Measurements from ENCODE around the gene PDE9A.
"Not testable (repeated sequence)": the region's sequence is repeated elsewhere in the genome, so short reads cannot be mapped to it uniquely, and the experiment has no call there.

PDE9A gene

DNA sequence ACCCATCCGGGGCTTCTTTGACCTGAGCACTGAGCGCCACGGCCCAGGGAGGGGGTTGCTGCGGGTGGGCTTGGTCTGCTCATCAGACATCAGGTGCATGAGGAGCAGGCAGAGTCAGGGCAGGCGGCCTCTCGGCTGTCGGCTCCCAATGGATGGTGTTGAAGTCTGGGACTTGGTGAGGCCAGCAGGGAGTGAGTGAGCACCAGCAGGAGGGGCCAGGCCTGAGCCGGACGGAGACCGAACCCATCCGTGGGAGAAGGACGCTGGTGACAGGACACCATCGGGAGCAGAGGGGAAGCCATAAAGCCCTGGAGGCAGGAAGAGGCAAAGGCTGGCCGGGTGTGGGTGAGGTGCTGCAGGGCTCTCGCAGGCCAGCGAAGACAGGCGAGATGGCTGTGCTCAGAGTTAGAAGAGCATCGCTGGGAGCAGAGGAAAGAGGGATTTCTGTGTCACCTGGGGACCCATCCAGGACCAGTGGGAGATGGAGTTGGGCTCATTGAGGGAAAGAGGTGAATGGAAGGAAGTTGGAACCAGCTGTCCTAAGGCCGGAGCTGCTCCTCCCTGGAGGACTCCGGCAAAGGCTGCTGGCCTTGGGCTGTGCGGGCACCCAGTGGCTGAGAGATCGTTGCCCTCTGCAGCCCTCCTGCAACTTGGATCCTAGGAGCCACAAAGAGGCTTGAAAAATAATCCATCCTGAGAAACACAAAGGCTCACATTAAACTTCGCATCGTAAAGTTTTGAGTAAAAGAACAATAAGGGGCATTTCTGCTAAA is 49.9 kb downstream of the PDE9A start:
- no peak for DNase-seq (ENCODE audit: low read depth, low spot score)

GRCh38 chr21:42703965-42704364 is 50.5 kb downstream of the PDE9A start:
- no peak for DNase-seq (ENCODE audit: low read depth, low spot score)
- H3K27ac ChIP-seq, result no peak overlapping the region

More for the DNA sequence above, 49.9 kb downstream of the PDE9A start:
- H3K27ac ChIP-seq, result no peak overlapping the region

GRCh38 chr21:42704861-42705260 is 51.4 kb downstream of the PDE9A start:
- H3K27ac ChIP-seq, result no peak overlapping the region
- DNase-seq (ENCODE audit: low read depth, low spot score), result no peak

- no peak for DNase-seq (ENCODE audit: low read depth, low spot score)
- no peak overlapping the region for H3K27ac ChIP-seq
Measured at GRCh38 chr21:42705346-42705745, 51.9 kb downstream of the PDE9A start.

DNA sequence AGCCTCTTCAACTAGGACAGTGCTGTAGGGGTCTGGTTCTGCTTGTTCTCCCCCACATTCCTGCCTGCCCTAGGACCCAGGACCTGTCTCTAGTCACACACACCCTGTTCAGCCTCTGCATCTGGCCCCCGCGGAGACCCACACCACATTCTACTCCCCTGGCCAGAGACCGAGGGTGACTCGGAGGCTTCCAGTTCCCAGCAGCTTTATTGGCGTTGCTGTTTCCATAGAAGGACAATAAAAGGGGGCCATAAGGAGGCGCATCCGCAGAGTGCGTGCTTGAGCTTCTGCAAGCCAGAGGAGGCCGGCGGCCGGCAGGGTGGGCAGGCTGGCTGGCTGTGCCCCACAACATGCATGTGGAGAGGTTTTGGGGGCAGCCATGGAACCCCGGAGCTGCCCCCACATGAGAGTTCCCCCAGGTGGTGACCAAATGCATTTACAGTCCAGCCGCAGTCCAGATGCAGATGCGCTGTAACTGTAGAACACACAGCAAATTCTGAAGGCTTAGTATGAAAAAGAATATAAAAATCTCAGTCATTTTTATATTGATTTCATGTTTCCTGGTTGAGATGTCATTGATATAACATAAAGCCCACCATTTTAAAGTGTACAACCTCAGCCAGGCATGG is 52.4 kb downstream of the PDE9A start:
- H3K27ac ChIP-seq, result no peak overlapping the region
- DNase-seq (ENCODE audit: low read depth, low spot score), result no peak

GRCh38 chr21:42706765-42707164 is 53.3 kb downstream of the PDE9A start:
- DNase-seq (ENCODE audit: low read depth, low spot score), result no peak

GRCh38 chr21:42707207-42707830 is 53.9 kb downstream of the PDE9A start:
- no peak overlapping the region for H3K27ac ChIP-seq
- no peak for DNase-seq (ENCODE audit: low read depth, low spot score)

More at GRCh38 chr21:42706765-42707164, 53.3 kb downstream of the PDE9A start:
- H3K27ac ChIP-seq, result no peak overlapping the region

GRCh38 chr21:42708107-42708506 is 54.7 kb downstream of the PDE9A start:
- no peak overlapping the region for H3K27ac ChIP-seq
- no peak for DNase-seq (ENCODE audit: low read depth, low spot score)

DNA sequence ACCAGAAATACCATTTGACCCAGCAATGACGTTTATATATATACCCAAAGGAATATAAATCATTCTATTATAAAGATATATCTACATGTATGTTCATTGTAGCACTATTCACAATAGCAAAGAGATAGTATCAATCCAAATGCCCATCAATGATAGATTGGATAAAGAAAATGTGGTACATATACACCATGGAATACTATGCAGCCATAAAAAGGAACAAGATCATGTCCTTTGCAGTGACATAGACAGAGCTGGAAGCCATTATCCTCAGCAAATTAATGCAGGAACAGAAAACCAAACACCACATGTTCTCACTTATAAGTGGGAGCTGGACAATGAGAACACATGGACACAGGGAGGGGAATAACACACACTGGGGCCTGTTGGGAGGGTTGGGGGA is 55.5 kb downstream of the PDE9A start:
- H3K27ac ChIP-seq; DNase-seq (ENCODE audit: low read depth, low spot score): not testable (repeated sequence)

DNA sequence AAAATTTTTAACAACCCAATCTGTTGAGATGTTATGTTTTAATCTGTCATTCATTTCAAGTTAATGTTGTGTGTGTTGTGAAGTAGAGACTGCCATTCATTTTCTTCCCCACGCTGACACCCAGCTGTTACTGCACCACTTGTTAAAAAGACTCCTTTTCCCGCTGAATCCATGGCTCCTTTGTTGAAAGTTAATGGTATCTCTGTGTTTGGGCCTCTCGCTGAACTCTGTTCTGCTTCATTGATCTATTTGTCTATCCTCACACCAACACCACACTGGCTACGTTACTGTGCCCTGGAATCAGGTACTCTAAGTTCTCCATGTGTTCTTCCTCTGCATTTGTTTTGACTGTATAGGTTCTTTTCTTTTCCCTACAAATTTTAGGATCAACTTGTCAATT is 58.2 kb downstream of the PDE9A start:
- no peak for DNase-seq (ENCODE audit: low read depth, low spot score)
- no peak overlapping the region for H3K27ac ChIP-seq

- not testable (repeated sequence) for DNase-seq (ENCODE audit: low read depth, low spot score); H3K27ac ChIP-seq
Measured at GRCh38 chr21:42715427-42715826, 62.0 kb downstream of the PDE9A start.

- no peak for DNase-seq (ENCODE audit: low read depth, low spot score)
- H3K27ac ChIP-seq, result no peak overlapping the region
Measured at GRCh38 chr21:42716074-42716473, 62.7 kb downstream of the PDE9A start.

DNA sequence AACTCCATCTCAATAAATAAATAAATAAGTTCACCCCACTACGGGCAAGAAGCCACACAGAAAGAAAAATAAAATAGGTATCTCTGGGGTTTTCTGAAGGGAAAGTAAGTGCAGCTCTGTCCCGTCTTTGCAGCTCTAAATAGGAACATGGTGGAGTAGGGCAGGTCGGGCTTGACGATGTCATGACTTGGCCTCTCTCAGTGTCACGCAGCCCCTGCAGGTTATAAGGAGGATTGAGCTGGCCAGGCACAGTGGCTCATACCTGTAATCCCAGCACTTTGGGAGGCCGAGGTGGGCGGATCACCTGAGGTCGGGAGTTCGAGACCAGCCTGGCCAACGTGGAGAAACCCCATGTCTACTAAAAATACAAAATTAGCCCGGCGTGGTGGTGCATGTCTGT is 67.1 kb downstream of the PDE9A start:
- not testable (repeated sequence) for H3K27ac ChIP-seq; DNase-seq (ENCODE audit: low read depth, low spot score)

DNA sequence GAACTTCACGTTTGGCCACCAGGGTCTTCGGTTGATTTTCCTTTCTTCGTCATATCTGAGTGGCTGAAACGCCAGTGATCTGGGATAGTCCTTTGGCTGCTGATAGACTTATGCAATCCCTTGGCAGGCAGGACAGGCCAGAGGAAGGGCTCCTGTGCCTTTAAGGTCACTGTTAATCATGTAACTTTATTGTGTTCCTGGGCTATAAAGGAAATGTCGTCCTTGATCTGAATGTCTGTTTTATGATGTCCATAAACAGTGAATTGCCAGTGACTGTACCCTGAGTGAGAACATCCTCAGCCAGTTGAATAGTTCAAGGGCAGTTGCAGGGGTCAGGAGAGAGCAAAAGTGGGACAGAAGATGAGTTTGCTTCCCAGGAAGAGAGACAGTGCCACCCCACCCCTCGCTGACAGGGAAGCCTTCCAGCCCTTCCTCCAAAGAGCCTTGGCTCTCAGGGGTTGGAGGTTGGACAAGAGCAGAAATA is 68.0 kb downstream of the PDE9A start:
- H3K27ac ChIP-seq, result no peak overlapping the region
- no peak for DNase-seq (ENCODE audit: low read depth, low spot score)

DNA sequence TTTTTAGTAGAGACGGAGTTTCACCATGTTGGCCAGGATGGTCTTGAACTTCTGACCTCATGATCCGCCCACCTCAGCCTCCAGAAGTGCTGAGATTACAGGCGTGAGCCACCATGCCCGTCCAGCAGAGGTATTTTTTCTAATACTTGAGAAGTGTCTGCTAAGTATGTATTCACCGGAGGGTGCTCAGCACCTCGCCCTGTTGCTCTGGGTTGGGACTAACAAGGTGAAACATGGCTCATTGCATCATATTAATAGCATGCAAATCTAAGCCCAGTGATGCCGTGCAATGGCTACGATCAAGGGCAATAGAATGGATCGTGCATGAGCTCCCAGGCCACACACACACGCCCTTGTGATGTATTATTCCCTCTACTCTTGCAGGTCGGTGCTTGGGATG is 68.7 kb downstream of the PDE9A start:
- DNase-seq (ENCODE audit: low read depth, low spot score), result no peak
- no peak overlapping the region for H3K27ac ChIP-seq

GRCh38 chr21:42722808-42723473 is 69.5 kb downstream of the PDE9A start:
- DNase-seq (ENCODE audit: low read depth, low spot score), result no peak
- H3K27ac ChIP-seq, result no peak overlapping the region

- peak overlapping the region; percentile 11 for H3K27ac ChIP-seq
Measured at GRCh38 chr21:42724226-42724920, 71.0 kb downstream of the PDE9A start.

DNA sequence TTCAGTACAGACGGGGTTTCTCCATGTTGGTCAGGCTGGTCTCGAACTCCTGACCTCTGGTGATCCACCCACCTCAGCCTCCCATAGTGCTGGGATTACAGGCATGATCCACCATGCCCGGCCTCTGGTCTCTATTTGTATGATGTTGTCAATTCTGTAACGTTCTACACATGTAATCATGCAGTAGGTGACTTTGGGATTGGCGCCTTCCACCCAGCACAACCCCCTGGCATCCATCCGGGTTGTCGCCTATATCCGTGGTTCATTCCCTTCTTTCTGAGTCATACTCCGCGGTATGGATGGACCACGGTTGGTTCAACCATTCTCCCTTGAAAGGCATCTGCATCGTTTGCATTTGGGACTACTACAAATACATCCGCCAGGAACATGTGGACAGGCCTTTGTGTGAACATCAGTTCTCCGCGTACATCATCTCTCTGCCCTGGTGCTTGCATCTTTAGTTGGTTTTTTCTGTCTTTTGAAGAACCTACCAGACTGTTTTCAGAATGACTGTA is 72.1 kb downstream of the PDE9A start:
- DNase-seq (ENCODE audit: low read depth, low spot score), result no peak
- H3K27ac ChIP-seq, result no peak overlapping the region

More at GRCh38 chr21:42724226-42724920, 71.0 kb downstream of the PDE9A start:
- DNase-seq (ENCODE audit: low read depth, low spot score), result no peak

DNA sequence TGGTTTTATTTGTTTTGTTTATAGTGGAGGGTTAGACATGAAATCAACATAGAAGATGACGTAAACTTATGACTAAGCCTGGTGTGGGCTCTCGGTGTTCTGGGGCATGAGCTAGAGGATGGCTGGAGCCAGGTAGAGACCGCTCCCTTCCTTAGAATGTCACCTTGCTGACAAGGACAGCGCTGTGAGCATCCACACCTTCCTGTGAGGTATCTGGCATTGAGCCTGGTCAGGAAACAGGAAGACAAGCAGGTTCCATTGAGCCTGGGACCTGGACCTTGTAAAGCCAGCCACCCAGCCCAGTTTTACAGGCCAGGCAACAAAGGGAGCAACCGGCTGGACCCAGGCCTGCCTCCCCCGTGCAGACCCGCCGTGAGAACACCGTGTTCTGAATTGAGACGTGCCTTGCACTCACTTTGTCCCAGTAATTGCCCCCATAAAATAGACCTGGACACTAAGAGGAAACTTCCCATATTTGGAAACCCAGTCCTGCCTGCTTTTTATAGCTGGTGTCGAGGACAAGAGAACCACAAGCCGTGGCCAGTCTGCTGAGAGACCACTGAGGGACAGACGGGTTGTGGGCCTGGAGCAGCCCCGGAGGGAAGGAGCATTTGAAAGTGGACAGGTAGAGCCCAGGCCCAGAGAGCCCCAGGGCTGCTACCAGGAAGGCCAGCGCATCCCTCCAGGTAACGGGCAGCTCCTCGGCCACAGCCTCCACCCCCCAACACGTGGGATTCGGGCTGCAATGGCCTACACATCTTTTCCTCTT is 78.0 kb downstream of the PDE9A start:
- peak overlapping the region; percentile 51 for H3K27ac ChIP-seq
- peak; percentile 77 for DNase-seq (ENCODE audit: low read depth, low spot score)
